Effector memory CD4-positive, alpha-beta T cell (primary cell): ENCODE results near the gene TMEM132D.

ENCODE experiments used
- DNase-seq, 3 donors: peaks; one replicate each; pipeline ENCODE4 v3.0.0-alpha.2; 2020
- H3K27ac ChIP-seq: 2 replicates; pipeline ENCODE4 v1.7.0; 2013; ENCODE audit warnings: mild to moderate bottlenecking, low read length, moderate library complexity; ENCODE audit not compliant: insufficient read depth, poor library complexity, severe bottlenecking
- H3K27me3 ChIP-seq: replicated peaks from 2 replicates; pipeline ENCODE4 v1.7.0; 2013; ENCODE audit warnings: mild to moderate bottlenecking, low read length; ENCODE audit not compliant: insufficient read depth, control insufficient read depth, poor library complexity, severe bottlenecking
- H3K36me3 ChIP-seq: 2 replicates; pipeline ENCODE4 v1.7.0; 2013; ENCODE audit warnings: mild to moderate bottlenecking, low read length, moderate library complexity; ENCODE audit not compliant: control insufficient read depth, insufficient read depth
- H3K4me1 ChIP-seq: 2 replicates; pipeline ENCODE4 v1.7.0; 2013; ENCODE audit warnings: low read length, mild to moderate bottlenecking; ENCODE audit not compliant: control insufficient read depth, insufficient read depth, poor library complexity, severe bottlenecking
- H3K4me3 ChIP-seq: 2 replicates; pipeline ENCODE4 v1.7.0; 2013; ENCODE audit warnings: low read length, low read depth, mild to moderate bottlenecking; ENCODE audit not compliant: insufficient read depth, poor library complexity, severe bottlenecking
- H3K9me3 ChIP-seq: 2 replicates; pipeline ENCODE4 v1.7.0; 2013; ENCODE audit warnings: mild to moderate bottlenecking, low read length, moderate library complexity; ENCODE audit not compliant: control insufficient read depth

TMEM132D gene

DNA sequence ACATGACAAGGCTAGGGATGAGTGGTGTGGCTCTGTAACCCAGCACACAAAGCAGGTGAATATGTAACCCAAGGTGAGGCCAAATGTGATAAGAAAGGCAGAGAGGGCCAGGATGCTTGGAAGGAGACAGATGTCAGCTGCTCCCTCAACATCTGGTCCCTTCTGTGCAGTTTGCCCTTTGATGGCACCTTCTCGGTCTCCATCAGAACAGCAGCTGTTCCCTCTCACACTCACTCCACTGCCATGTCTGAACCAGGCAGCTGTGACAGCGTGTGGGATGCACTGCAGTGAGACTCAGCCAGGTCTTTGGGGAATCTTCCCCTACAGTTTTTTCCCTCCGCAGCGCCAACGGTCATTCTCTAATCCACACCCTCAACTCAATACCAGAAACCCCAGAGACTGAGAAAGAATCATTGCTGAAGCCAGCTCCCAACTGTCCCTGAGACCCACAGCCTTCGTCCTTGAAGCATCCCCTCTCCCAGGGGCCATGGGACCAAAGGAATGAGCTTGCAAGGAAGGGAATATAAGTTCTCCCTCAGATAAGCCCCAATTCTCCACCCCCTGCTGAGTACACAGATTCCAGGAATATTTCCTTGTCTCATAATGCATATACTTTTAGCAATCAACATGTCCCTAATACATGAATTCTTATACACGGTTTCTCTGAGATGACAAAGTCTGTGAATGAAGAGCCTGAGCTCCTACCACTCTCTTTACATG, 820.5 kb downstream of the TMEM132D start:
- Histone ChIP-seq H3K27me3 (no peaks in the 10 kb centered on the region), H3K4me1 (no peaks in the 10 kb centered on the region), H3K36me3 (no peaks in the 10 kb centered on the region), H3K27ac (no peak overlapping the region), H3K4me3 (no peak overlapping the region), H3K9me3 (no peaks in the 10 kb centered on the region)
- DNase-seq: no peak

DNA sequence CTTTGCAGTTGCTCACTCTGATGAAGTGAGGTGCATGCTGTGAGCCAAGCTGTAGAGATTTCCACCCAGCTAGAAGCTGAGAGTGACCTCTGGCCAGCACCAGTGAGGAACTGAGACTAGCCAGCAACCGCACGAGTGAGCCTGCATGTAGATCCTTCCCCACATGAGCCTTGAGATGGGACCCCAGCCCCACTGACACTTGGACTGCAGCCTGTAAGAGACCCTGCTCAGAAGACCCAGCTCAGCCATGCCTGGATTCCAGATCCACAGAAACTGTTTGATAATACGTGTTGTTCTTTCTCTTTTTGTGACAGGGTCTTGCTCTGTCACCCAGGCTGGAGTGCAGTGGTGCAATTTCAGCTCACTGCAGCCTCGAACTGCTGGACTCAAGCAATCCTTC, 821.4 kb downstream of the TMEM132D start:
- Histone ChIP-seq H3K27ac (no peak overlapping the region), H3K27me3 (no peaks in the 10 kb centered on the region), H3K4me3 (no peak overlapping the region), H3K4me1 (no peaks in the 10 kb centered on the region), H3K9me3 (no peaks in the 10 kb centered on the region), H3K36me3 (no peaks in the 10 kb centered on the region)
- DNase-seq: no peak

DNA sequence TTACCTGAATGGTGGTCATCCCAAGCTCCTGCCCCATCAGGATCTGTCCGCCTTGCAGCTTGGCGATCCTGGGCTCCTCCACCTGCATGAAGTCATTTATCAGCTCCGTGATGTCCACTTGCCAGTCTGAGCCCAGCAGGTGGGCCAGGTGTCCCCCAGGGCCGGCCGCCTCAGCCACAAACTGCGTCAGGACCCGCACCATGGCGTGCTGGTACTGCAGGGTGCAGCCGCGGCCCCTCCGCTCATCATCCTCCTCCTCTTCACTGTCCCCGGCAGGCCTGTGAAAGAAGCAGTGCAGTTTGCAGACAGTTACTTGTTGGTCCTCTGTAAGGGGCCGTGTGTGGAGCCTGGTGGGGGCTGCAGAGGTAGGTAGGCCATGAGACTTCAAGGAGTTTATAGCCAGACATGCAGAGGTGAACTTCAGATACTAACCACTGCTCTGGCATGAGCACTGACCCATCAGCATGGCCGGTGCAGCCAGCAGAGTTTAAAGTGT, 822.0 kb downstream of the TMEM132D start:
- H3K4me3 ChIP-seq: no peak overlapping the region
- no peaks in the 10 kb centered on the region for H3K36me3 ChIP-seq
- no peaks in the 10 kb centered on the region for H3K4me1 ChIP-seq
- H3K27me3 ChIP-seq: no peaks in the 10 kb centered on the region
- H3K27ac ChIP-seq: no peak overlapping the region
- no peaks in the 10 kb centered on the region for H3K9me3 ChIP-seq
- DNase-seq: no peak

DNA sequence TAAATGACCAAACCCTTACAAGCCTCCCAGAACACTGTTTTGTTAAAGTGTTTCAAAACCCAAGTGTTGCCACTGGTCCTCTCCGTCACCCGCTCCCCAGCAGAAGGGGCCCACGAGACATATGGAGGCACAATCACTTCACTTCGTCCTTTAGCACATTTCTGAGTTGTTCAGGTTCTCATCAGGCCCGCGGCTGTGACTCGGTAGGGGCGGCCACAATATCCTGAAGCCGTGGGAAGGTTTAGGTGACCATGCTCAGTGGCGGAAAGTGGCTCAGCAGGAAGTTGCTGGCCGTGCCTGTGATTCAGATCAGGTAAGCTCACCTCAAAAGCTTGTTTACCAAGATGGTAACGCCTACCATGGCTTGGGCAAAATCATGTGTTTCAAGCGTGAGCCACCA, 823.0 kb downstream of the TMEM132D start:
- Histone ChIP-seq H3K4me1 (no peaks in the 10 kb centered on the region), H3K27ac (no peak overlapping the region), H3K36me3 (no peaks in the 10 kb centered on the region), H3K27me3 (no peaks in the 10 kb centered on the region), H3K4me3 (no peak overlapping the region), H3K9me3 (no peaks in the 10 kb centered on the region)
- DNase-seq: no peak

DNA sequence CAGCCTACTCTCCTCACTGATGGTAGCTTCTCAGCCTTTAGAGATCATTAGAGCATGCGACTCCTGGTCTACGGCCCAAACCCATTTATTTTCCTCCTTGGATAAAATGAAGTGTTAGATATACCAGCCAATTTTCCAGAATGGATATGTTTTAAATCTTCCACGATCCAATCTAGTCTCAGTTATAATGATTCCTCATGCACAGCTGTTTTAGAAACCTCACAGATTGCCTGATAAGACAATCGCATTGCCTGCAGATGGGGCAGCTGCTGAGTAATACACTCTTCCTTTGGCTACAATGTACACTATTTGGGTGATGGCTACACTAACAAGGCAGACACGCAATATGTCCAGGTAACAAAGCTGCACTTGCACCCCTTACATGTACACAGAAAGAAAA, 823.4 kb downstream of the TMEM132D start:
- DNase-seq: no peak

DNA sequence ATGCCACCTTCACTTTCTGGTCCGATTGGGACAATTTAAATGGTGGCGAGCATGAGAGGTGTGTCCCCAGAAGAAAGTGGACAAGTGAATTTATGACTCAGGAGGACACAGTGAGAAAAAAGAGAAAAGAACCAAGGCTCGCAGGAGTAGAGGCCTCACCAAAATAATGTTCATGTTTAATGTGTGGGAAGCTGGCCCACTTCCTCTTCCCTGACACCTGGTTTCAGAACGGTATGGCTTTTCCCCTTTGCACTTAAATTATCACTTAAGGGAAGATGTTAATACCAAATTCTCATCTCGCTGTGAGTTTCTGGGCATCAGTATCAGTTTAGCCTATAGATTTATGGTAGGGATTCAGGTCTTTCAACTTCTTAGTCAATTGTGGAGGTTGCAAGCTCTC, 824.1 kb downstream of the TMEM132D start:
- DNase-seq: no peak
- Histone ChIP-seq H3K9me3 (no peaks in the 10 kb centered on the region), H3K4me3 (no peak overlapping the region), H3K27me3 (no peaks in the 10 kb centered on the region), H3K36me3 (no peaks in the 10 kb centered on the region), H3K4me1 (no peaks in the 10 kb centered on the region), H3K27ac (no peak overlapping the region)

More for the DNA sequence above, 823.4 kb downstream of the TMEM132D start:
- Histone ChIP-seq H3K9me3 (no peaks in the 10 kb centered on the region), H3K27ac (no peak overlapping the region), H3K36me3 (no peaks in the 10 kb centered on the region), H3K4me1 (no peaks in the 10 kb centered on the region), H3K27me3 (no peaks in the 10 kb centered on the region), H3K4me3 (no peak overlapping the region)

DNA sequence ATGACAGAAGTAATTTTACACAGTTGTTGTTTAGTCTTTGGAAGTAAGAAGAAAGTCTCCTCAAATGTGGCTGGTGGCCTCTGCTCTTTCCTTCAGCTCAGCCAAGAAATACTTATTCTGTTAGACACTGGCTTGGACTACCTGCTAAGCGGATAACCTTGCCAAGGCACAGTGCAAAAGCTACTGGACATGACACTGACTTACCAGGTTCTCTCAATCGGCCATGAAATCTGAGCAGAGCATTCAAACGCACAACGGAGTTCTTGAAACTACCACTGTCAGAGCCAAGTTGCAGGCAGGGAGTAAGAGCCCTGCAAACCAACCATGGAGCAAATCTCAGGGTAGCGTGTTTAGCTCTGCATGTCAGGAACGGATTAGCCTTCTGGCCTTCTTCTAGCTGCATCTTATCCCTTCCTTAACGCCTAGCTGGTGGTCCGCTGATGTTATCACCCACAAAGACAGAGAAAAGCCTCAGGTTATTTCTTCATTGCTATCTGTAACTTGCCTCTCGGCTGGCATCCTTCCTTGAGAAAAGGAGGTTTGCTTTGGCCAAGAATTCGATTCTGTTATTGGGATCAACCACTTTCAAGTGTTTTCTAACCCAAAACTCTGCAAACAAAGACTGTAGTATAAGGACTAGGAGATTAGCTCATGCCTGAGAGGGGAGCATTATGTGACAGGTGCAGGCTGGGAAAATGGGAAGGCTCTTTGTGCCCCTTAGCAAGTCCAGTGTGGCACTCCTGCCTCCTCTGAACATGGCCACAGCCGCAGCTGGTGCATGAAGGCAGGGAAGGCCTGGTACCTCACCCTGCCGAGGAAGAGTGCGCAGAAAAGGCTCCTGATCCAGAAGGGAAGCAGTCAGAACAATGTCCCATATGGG, 827.1 kb downstream of the TMEM132D start:
- no peaks in the 10 kb centered on the region for H3K36me3 ChIP-seq
- H3K9me3 ChIP-seq: no peaks in the 10 kb centered on the region
- no peak overlapping the region for H3K4me3 ChIP-seq
- H3K27me3 ChIP-seq: no peaks in the 10 kb centered on the region
- H3K4me1 ChIP-seq: no peaks in the 10 kb centered on the region
- H3K27ac ChIP-seq: no peak overlapping the region
- DNase-seq: no peak

DNA sequence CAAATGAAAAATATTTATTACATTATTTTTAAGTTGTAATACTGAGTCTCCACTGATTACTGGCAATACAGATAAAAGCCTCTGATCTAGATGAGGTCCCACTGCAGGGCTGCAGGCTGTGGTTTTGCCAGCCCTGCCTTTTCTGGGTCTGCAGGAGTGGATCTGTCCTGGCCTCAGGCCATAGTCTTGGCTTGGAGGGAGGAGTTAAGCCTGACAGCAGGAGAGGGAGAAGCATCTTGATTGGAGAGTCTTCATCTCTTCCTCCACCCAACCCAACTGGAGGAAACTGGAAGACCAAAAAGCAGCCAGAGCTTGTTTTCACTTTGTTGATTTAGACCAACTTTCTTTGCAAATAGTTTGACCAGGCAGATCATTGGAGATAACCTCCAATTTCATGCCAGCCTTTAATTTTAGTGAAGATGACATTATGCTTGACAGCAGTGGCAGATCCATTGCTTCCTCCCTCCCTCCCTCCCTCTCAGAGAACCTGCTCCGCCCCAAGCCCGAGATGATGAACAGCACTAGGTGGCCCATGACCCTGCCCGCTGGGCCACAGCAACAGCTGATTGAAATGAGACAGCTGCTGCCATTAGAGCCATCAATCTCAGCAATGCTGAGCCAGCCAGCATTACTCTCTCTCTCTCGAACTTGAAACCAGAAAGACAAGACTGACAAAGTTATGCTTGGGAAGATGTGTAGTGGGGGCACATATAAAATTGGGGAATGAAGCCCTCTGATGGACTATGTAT, 828.2 kb downstream of the TMEM132D start:
- H3K4me3 ChIP-seq: no peak overlapping the region
- no peaks in the 10 kb centered on the region for H3K27me3 ChIP-seq
- no peaks in the 10 kb centered on the region for H3K4me1 ChIP-seq
- H3K36me3 ChIP-seq: no peaks in the 10 kb centered on the region
- H3K27ac ChIP-seq: no peak overlapping the region
- H3K9me3 ChIP-seq: no peaks in the 10 kb centered on the region
- DNase-seq: no peak

DNA sequence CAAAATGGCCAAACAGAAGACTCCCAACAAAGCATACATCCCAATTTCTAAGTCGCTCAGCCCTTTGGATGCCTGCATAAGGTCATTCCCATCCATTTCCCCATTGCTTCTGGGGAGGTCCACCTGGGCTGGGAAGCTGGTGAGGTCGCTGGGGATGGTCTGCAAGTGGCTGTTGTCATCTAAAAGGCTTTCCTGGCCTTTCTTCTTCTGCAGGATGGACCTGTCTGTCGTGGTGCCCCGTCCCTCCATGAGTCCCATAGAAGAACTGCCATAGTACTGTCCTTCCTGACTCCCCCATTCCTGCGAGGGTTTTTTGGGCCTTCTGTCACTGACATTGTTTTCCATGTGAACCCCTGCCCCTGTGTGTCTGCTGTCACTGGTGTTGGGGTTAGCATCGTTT, 829.4 kb downstream of the TMEM132D start:
- Histone ChIP-seq H3K9me3 (no peaks in the 10 kb centered on the region), H3K27ac (no peak overlapping the region), H3K4me1 (no peaks in the 10 kb centered on the region), H3K4me3 (no peak overlapping the region), H3K27me3 (no peaks in the 10 kb centered on the region), H3K36me3 (no peaks in the 10 kb centered on the region)
- no peak for DNase-seq
